Ecto neural progenitor cell (in vitro differentiated cells): ENCODE results near the gene DISP3.

Experiments used
- DNase-seq: peaks from one replicate; pipeline ENCODE4 v3.0.0-alpha.2; 2018; ENCODE audit warnings: low spot score

Gene DISP3

DNA sequence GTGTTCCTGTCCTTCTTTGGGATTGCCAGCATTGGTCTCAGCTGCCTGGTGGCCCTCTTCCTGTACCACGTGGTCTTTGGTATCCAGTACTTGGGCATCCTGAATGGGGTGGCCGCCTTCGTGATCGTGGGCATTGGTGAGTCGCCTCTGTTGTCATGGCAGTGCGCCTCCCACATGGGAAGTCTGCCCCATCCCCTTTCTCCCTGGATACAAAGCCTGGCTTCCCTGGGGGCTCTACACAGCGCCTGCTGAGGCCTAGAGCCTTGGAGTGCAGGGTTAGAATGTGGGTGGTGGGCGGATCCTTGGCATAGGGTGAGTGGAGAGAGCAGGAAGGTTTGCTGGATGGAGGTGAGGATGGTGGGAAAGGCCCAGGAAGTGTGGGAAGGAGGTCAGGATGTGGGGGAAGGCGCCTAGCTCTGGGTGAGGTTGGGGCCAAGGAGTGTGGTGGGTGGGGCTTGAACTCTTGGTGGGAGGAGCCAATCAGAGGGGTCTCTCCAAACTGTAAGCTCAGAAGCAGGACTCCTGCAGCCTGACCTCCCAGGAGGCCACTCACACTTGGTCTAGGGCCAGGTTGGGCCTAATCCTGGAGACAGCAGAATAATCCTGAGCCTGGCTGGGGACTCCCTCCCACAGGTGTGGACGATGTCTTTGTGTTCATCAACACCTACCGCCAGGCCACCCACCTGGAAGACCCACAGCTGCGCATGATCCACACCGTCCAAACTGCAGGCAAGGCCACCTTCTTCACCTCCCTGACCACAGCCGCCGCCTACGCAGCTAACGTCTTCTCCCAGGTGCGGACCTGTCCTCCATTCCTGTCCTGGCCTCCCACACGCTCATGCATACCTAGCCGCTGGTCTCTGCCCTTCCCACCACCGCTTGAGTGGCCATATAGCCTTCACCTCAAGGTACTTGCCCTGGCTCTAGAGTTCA lies 36.7 kb downstream of the DISP3 start:
- DNase-seq = no peak

DNA sequence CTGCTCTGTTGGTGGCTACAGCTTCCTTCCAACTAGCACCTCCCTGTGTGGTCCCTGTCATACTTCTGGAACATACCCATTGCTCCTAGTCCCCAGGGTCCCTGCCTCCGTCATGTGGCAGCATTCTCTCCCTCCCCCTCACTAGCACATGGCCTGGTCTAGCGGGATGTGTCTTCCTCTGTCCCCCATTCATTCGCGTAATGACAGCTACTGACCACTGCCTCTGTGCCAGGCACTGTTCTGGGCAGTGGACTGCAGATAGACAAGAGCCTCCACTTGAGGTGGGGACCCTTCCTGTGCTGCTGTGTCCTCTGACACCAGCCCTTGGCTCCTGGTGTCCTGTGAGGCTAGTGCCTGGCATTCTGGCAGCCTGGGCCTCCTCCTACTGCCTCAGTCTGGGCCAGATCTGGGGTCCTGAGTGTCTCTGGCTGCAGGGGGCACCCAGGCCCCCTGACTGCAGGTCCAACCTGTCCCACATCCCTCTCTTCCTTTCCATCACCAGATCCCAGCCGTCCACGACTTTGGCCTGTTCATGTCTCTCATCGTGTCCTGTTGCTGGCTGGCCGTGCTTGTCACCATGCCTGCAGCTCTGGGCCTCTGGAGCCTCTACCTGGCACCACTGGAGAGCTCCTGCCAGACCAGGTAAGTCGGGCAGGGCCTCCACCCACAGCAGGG lies 38.1 kb downstream of the DISP3 start:
- no peak for DNase-seq

GRCh38 chr1:11518016-11518701 lies 39.2 kb downstream of the DISP3 start:
- DNase-seq = no peak

DNA sequence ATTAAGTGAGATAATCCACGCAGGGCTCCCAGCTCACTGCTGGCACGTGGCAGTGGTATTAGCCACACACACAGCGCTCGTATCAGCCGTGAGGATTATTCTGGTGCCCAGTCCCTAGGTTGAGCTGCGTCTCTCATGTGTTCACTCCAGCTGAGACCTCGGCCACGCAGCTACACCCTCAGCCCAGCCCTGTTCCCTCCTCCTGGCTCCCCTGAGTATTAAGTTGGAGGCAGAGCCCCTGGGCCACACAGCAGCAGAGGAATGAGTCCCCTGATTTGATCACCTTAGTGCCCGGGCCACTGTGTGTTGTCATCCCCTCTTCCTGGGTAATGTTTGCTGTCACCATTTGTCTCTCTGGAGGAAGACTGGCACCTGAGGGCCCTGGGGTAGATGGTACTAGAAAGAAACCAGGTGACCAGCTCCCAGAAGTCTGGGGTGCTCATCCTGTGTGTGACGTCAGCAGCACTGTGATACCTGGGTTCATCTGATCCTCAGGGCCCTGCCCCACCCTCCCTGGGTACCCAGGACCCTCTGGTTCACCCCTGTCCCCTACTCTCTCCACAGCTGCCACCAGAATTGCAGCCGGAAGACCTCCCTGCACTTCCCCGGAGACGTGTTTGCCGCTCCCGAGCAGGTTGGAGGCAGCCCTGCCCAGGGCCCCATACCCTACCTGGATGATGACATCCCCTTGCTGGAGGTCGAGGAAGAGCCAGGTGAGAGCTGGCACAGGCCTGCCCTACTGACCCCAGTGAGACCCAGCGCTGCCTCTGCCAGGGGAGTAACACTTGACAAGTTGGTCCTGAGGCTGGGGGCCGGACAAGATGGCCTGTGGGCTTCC lies 40.1 kb downstream of the DISP3 start:
- DNase-seq = no peak

DNA sequence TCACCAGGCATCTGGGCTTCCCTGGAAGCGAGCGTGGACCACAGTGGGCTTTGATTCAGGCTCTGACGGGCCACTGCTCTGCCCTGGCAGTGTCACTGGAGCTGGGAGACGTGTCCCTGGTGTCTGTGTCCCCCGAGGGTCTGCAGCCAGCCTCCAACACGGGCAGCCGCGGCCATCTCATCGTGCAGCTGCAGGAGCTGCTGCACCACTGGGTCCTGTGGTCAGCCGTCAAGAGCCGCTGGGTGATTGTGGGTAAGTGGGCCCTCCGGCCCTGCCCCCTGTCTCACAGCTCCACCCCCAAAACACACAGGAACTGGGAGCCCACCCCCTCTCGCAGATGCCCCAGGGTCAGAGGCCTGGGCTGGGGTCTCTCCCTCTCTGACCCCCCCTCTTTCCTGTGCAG lies 40.7 kb downstream of the DISP3 start:
- DNase-seq = no peak

- no peak for DNase-seq
Measured at GRCh38 chr1:11520531-11521233, 41.7 kb downstream of the DISP3 start.

- no peak for DNase-seq
Measured at GRCh38 chr1:11521582-11522399, 42.8 kb downstream of the DISP3 start.

- no peak for DNase-seq
Measured at GRCh38 chr1:11522400-11523235, 43.7 kb downstream of the DISP3 start.

- no peak for DNase-seq
Measured at GRCh38 chr1:11523261-11523660, 44.3 kb downstream of the DISP3 start.

DNA sequence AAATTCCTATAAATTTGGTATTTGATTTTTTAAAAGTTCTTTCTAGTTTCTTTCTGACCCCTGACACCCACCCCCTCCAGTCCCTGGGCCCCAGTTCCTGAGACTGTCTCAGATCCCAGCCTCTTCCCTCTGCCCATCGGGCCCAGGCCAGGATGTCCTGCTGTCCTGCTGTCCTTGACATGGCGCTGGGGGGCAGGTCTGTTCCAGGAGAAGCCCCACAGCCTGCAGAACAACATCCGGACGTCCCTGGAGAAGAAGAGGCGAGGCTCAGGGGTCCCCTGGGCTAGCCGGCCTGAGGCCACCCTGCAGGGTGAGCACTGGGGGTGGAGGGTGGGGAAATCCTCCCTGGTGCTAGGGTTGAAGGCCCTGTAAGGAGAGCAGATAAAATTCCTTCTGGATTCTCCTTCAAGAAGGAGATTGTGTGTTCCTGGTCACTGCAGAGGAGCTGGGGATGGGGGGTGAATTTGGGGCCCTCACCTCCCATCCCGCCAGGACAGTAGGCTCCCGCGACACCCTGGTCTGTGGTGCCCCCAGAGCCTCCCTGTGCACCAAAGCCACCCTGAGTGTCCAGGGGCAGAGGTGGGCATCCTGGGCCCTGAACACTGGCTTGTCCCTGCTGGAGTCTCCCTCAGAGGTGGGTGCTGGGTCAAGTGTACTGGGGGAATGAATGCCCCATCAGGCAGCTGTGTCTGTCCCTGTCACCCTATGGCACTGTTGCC lies 45.0 kb downstream of the DISP3 start:
- DNase-seq = no peak

GRCh38 chr1:11524465-11525150 lies 45.7 kb downstream of the DISP3 start:
- DNase-seq = no peak

GRCh38 chr1:11525151-11525505 lies 46.2 kb downstream of the DISP3 start:
- DNase-seq = no peak

GRCh38 chr1:11525516-11525915 lies 46.6 kb downstream of the DISP3 start:
- DNase-seq = no peak

DNA sequence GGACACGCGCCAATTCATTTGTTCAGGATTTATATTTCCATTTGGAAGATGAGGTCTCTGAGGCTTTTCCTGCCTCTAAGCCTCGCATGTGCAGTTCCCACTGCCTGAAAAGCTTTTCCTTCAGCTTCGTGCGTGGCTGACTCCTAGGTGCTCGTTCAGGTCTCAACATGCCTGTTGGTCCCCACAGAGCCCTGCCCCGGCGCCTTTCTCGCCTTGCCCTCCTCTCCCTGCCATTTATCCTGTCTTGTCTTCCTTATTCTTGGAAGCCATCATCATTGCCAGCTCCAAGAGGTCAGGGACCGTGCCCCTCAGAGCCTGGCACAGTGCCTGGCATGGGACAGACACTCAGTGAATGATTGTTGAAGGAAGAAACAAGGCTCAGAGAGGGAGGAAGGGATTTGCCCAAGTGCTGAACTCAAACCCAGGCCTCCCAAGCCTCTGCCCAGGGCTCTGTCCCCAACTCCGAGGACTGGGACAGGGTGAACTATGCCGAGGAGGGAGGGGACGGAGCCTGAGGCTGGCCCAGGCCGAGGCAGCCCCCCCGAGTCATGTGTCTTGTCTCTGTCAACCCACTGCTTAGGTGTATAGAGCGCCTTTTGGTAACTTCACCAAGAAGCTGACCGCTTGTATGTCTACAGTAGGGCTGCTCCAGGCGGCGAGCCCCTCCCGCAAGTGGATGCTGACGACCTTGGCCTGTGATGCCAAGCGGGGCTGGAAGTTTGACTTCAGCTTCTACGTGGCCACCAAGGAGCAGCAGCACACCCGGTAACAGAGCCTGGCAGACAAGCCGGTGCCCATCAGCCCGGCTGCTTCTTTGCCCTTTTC lies 47.3 kb downstream of the DISP3 start:
- DNase-seq = no peak

DNA sequence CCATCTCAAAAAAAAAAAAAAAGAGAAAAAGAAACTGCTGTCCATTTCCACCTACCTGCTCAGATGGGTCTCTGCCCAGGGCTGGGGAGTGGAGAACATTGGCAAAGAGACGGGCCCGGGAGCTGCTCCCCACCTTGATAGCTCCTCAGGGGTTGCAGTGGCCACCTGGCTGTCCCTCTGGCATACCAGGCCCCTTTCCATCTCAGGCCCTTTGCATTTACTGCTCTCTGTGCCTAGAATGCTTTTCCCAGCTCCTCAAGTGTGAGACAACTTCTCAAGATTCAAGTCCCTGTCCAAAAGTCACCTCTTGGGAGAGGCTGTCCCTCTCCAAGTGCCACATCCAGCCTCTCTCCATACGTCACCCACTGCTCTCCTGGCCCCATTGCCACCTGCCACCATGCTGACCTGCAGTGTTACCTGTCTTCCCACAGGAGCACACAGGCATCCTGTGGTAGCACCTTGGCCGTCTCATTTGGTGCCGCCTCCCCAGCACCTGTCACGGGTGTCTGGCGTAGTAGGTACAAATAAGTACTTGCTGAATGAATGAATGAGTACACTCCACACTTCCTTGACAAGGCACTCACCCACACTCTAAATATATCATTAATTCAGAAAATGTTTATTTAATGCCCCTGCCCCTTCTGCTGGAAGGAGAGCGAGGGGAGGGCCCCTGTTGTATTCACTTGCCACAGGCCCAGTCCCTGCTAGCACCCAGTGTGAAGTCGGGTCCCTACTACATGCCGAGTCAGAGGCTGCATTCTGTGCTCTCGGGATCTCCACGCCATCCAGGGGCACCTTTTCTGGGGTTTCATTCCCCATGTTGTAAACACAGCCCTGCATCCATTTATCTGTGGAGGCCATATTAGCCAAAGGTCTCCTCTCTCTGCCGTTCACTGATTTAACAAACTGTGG lies 48.8 kb downstream of the DISP3 start:
- no peak for DNase-seq

DNA sequence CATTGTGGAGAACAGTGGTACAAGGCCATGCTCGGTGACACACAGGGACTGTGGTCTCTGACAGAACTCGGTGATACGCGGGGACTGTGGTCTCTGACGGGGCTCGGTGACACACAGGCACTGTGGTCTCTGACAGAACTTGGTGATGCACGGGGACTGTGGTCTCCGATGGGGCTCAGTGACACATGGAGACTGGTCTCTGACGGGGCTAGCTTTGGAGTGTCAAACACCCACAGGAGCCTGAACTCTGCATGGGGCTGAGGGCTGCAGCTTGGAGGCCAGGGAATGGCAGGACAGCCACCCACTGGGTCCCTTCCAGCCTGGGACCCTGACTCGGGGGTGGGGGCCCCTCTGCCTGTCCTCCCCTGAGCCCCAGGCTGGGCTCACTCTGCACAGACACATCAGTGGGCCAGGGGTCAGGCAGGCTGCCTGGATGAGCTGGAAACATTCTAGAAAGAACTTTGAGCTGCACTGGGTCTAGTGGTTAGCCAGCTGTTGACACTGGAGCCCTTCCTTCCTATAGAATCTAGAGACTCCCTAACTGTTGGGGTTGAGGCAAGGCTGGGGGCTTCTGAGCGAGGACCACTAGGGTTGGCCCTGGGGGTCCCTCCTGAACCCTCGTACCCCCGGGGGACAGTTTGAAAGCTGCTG lies 49.8 kb downstream of the DISP3 start:
- DNase-seq = no peak
